ENCODE results near the gene FGF3.

FGF3 gene

DNA sequence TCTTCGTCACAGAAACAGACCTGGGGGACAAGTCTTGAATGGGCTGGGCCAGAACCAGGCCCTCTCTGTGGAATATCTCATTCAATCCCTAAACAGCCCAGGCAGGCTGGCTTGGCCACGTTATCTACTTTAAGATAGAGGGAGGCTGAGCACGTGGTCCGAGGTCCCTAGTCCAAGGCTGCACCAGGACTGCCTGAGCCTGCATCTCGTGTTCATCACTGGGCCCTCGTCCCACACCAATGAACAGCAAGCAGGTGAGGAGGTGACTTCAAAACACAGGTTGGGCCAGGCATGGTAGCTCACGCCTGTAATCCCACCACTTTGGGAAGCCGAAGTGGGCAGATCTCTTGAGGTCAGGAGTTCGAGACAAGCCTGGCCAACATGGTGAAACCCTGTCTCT is 20.3 kb upstream of the FGF3 start:
- H4K20me1 ChIP-seq (ENCODE audit: low read depth, low read length) = no peaks in the 10 kb centered on the region
- no peaks in the 10 kb centered on the region for H3F3A ChIP-seq (ENCODE audit: insufficient read depth)
- no peak for TF ChIP-seq EZH2phosphoT487 (conservative IDR thresholded peaks at IDR 0.05; ENCODE audit: low read length)
- TF ChIP-seq, protein P1, sequence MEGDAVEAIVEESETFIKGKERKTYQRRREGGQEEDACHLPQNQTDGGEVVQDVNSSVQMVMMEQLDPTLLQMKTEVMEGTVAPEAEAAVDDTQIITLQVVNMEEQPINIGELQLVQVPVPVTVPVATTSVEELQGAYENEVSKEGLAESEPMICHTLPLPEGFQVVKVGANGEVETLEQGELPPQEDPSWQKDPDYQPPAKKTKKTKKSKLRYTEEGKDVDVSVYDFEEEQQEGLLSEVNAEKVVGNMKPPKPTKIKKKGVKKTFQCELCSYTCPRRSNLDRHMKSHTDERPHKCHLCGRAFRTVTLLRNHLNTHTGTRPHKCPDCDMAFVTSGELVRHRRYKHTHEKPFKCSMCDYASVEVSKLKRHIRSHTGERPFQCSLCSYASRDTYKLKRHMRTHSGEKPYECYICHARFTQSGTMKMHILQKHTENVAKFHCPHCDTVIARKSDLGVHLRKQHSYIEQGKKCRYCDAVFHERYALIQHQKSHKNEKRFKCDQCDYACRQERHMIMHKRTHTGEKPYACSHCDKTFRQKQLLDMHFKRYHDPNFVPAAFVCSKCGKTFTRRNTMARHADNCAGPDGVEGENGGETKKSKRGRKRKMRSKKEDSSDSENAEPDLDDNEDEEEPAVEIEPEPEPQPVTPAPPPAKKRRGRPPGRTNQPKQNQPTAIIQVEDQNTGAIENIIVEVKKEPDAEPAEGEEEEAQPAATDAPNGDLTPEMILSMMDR (IDR thresholded peaks at IDR 0.05; ENCODE audit: insufficient read depth, low read length, poor library complexity, severe bottlenecking) = no peak
- no peak overlapping the region for H2AFZ ChIP-seq (ENCODE audit: low read depth, low read length, severe bottlenecking)
- no peak overlapping the region for H3K27ac ChIP-seq (ENCODE audit: low read depth, low read length)
- H3K36me3 ChIP-seq (ENCODE audit: low read length) = no peaks in the 10 kb centered on the region
- H3K79me2 ChIP-seq (ENCODE audit: insufficient read depth, low read length) = no peaks in the 10 kb centered on the region
- no peak overlapping the region for H3K4me3 ChIP-seq (ENCODE audit: insufficient read depth, low read length, poor library complexity, severe bottlenecking)
- H3K4me2 ChIP-seq (ENCODE audit: low read depth, low read length, poor library complexity, severe bottlenecking) = no peak overlapping the region
- no peak overlapping the region for H3K9ac ChIP-seq (ENCODE audit: low read length)
- no peaks in the 10 kb centered on the region for H3K9me3 ChIP-seq (ENCODE audit: insufficient read depth, low read length)
- no peaks in the 10 kb centered on the region for H3K9me2 ChIP-seq (replicated peaks; ENCODE audit: insufficient read depth, low read length)
- no peaks in the 10 kb centered on the region for H3K27me3 ChIP-seq (ENCODE audit: low read length)

DNA sequence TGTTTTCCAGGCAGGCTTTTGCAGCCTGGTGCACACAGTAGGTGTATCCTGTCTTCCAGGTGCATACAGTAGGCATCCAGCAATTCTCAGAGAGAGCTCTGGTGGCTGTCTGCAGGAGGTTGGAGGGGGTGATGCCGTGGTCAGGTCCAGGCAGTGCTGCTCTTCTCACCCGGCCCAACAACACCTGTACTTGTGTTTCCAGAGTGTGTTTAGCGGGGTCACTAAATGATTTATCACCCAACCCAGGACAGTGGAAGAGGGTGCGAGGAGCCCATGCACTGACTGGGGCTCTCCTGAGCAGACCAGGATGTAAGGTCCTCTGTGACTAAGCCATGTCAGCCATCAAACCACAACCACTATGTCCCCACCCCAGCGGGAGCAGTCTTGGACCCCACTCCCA is 18.6 kb upstream of the FGF3 start:
- Histone ChIP-seq H3K9me3 (ENCODE audit: insufficient read depth, low read length) (no peaks in the 10 kb centered on the region), H3K36me3 (ENCODE audit: low read length) (no peaks in the 10 kb centered on the region), H3K9ac (ENCODE audit: low read length) (no peak overlapping the region), H3F3A (ENCODE audit: insufficient read depth) (no peaks in the 10 kb centered on the region), H3K27me3 (ENCODE audit: low read length) (no peaks in the 10 kb centered on the region), H3K4me3 (ENCODE audit: insufficient read depth, low read length, poor library complexity, severe bottlenecking) (no peak overlapping the region), H4K20me1 (ENCODE audit: low read depth, low read length) (no peaks in the 10 kb centered on the region), H3K27ac (ENCODE audit: low read depth, low read length) (no peak overlapping the region), H3K9me2 (replicated peaks; ENCODE audit: insufficient read depth, low read length) (no peaks in the 10 kb centered on the region), H3K79me2 (ENCODE audit: insufficient read depth, low read length) (no peaks in the 10 kb centered on the region), H2AFZ (ENCODE audit: low read depth, low read length, severe bottlenecking) (no peak overlapping the region), H3K4me2 (ENCODE audit: low read depth, low read length, poor library complexity, severe bottlenecking) (no peak overlapping the region)
- TF ChIP-seq, protein P1 (IDR thresholded peaks at IDR 0.05; ENCODE audit: insufficient read depth, low read length, poor library complexity, severe bottlenecking) = no peak
- no peak for TF ChIP-seq EZH2phosphoT487 (conservative IDR thresholded peaks at IDR 0.05; ENCODE audit: low read length)

GRCh38 chr11:69836401-69836800 is 17.2 kb upstream of the FGF3 start:
- H3K27me3 ChIP-seq (ENCODE audit: low read length) = no peaks in the 10 kb centered on the region
- H3K9me3 ChIP-seq (ENCODE audit: insufficient read depth, low read length) = no peaks in the 10 kb centered on the region
- H3K27ac ChIP-seq (ENCODE audit: low read depth, low read length) = no peak overlapping the region
- H4K20me1 ChIP-seq (ENCODE audit: low read depth, low read length) = no peaks in the 10 kb centered on the region
- no peaks in the 10 kb centered on the region for H3K9me2 ChIP-seq (replicated peaks; ENCODE audit: insufficient read depth, low read length)
- H3K4me2 ChIP-seq (ENCODE audit: low read depth, low read length, poor library complexity, severe bottlenecking) = no peak overlapping the region
- H3F3A ChIP-seq (ENCODE audit: insufficient read depth) = no peaks in the 10 kb centered on the region
- no peaks in the 10 kb centered on the region for H3K79me2 ChIP-seq (ENCODE audit: insufficient read depth, low read length)
- H3K36me3 ChIP-seq (ENCODE audit: low read length) = no peaks in the 10 kb centered on the region
- no peak overlapping the region for H3K4me3 ChIP-seq (ENCODE audit: insufficient read depth, low read length, poor library complexity, severe bottlenecking)
- TF ChIP-seq EZH2phosphoT487 (conservative IDR thresholded peaks at IDR 0.05; ENCODE audit: low read length) = no peak
- TF ChIP-seq, protein P1 (IDR thresholded peaks at IDR 0.05; ENCODE audit: insufficient read depth, low read length, poor library complexity, severe bottlenecking) = no peak
- no peak overlapping the region for H2AFZ ChIP-seq (ENCODE audit: low read depth, low read length, severe bottlenecking)
- H3K9ac ChIP-seq (ENCODE audit: low read length) = no peak overlapping the region

Measured in SU-DHL-6 (cell line).